H1 (cell line): Measurements from ENCODE around the gene AHNAK2. TPM values are rescaled to one million over a fixed set of nuclear protein-coding genes. Genes with fewer than 3 reads are reported as not detected.
A peak's percentile ranks its signal among the peaks of the same experiment; 100 is the strongest.

Experiments used
- CTCF ChIA-PET: fragments of 300-600 bp; sonication (Branson Sonifier 250); formaldehyde crosslinking; loops from one replicate; lab custom pipeline; 2021; ENCODE audit not compliant: partially characterized antibody; lab: Charles Lee
- POLR2A ChIA-PET: fragments of 300-600 bp; sonication (Branson Sonifier 250); formaldehyde crosslinking; loops from one replicate; lab custom pipeline; 2021; ENCODE audit warnings: inconsistent platforms; ENCODE audit not compliant: partially characterized antibody; lab: Charles Lee
- DNase-seq, 2 experiments: peaks; one replicate each; pipeline versions ENCODE4 v3.0.0 to v3.0.0-alpha.2; 2010 to 2022; ENCODE audit warnings: low spot score in 2 of 2, low read depth in 1 of 2, mixed read lengths in 1 of 2
- FAIRE-seq: peaks from 2 replicates; lab custom pipeline; 2011; peaks lifted over from hg19 to GRCh38; lab: Jason Lieb, UNC
- H2AFZ ChIP-seq: 2 replicates; pipeline ENCODE4 v1.8.1; 2012; ENCODE audit warnings: low read length, inconsistent platforms
- H2AK5ac ChIP-seq: 2 replicates; pipeline ENCODE4 v1.6.1; 2013; ENCODE audit warnings: low read depth, low read length
- H2BK120ac ChIP-seq: replicated peaks from 2 replicates; pipeline ENCODE3; 2013; ENCODE audit warnings: low read depth, low read length, inconsistent platforms
- H2BK12ac ChIP-seq: 2 replicates; pipeline ENCODE4 v1.6.1; 2013; ENCODE audit warnings: low read depth, low read length
- H2BK15ac ChIP-seq: 2 replicates; pipeline ENCODE4 v1.6.1; 2013; ENCODE audit warnings: low read length
- H2BK20ac ChIP-seq: 2 replicates; pipeline ENCODE4 v1.6.1; 2013; ENCODE audit warnings: low read length
- H2BK5ac ChIP-seq: 2 replicates; pipeline ENCODE4 v1.6.1; 2013; ENCODE audit warnings: low read depth, low read length
- H3K14ac ChIP-seq: 2 replicates; pipeline ENCODE4 v1.6.1; 2013; ENCODE audit warnings: inconsistent platforms; ENCODE audit not compliant: insufficient read length
- H3K18ac ChIP-seq: 2 replicates; pipeline ENCODE4 v1.6.1; 2013; ENCODE audit warnings: low read length; ENCODE audit errors: extremely low read depth
- H3K23ac ChIP-seq: 2 replicates; pipeline ENCODE4 v1.6.1; 2013; ENCODE audit warnings: inconsistent platforms; ENCODE audit not compliant: insufficient read length
- H3K23me2 ChIP-seq: 2 replicates; pipeline ENCODE4 v1.6.1; 2013; ENCODE audit warnings: low read depth, low read length
- H3K27ac ChIP-seq: 2 replicates; pipeline ENCODE4 v1.6.1; 2011; ENCODE audit warnings: low read depth, low read length, inconsistent platforms
- H3K27me3 ChIP-seq, 4 experiments: replicated peaks in 1 of 4; 1 replicate in 1 of 4; 2 replicates in 3 of 4; pipeline versions ENCODE4 v1.6.1 to v1.8.1; 2011 to 2013; ENCODE audit warnings: low read length in 3 of 4, mild to moderate bottlenecking in 3 of 4, inconsistent platforms in 2 of 4, mixed read lengths in 2 of 4, moderate library complexity in 1 of 4; ENCODE audit not compliant: control insufficient read depth in 3 of 4, insufficient read depth in 3 of 4; ENCODE audit errors: extremely low read depth in 1 of 4
- H3K36me3 ChIP-seq, 4 experiments: 2 replicates each; pipeline versions ENCODE4 v1.6.1 to v1.8.1; 2011 to 2013; ENCODE audit warnings: mild to moderate bottlenecking in 4 of 4, low read length in 3 of 4, moderate library complexity in 2 of 4, control low read depth in 1 of 4, inconsistent platforms in 1 of 4; ENCODE audit not compliant: insufficient read depth in 4 of 4, control insufficient read depth in 2 of 4
- H3K4ac ChIP-seq: replicated peaks from 2 replicates; pipeline ENCODE3; 2013; ENCODE audit warnings: low read length, low read depth, mixed read lengths, inconsistent platforms; ENCODE audit not compliant: insufficient read length
- H3K4me1 ChIP-seq, 4 experiments: replicated peaks in 1 of 4; 1 replicate in 1 of 4; 2 replicates in 3 of 4; pipeline versions ENCODE4 v1.6.1 to v1.8.1; 2011 to 2013; ENCODE audit warnings: low read length in 3 of 4, inconsistent platforms in 2 of 4, mixed read lengths in 1 of 4; ENCODE audit not compliant: insufficient read depth in 4 of 4, control insufficient read depth in 3 of 4
- H3K4me2 ChIP-seq, 2 experiments: 2 replicates each; pipeline versions ENCODE4 v1.6.1 to v1.8.1; 2011 to 2013; ENCODE audit warnings: low read depth in 2 of 2, low read length in 2 of 2, control low read depth in 1 of 2, inconsistent platforms in 1 of 2, mild to moderate bottlenecking in 1 of 2; ENCODE audit not compliant: insufficient read depth in 1 of 2
- H3K4me3 ChIP-seq, 4 experiments: fragments of 200-600, 300-600 bp in 1 of 4; sonication (generic), shearing (Covaris generic), sonication (Bioruptor Twin) in 1 of 4; 2 replicates each; pipeline versions ENCODE4 v1.5.1 to v1.8.1; 2011 to 2016; ENCODE audit warnings: low read length in 4 of 4, low read depth in 3 of 4, control low read depth in 2 of 4, inconsistent platforms in 2 of 4, mild to moderate bottlenecking in 2 of 4, mixed read lengths in 1 of 4, moderate library complexity in 1 of 4; ENCODE audit not compliant: insufficient read depth in 2 of 4; ENCODE audit errors: extremely low read depth in 1 of 4
- H3K56ac ChIP-seq: replicated peaks from 2 replicates; pipeline ENCODE3; 2013; ENCODE audit warnings: low read depth, mild to moderate bottlenecking, mixed read lengths, low read length, inconsistent platforms; ENCODE audit not compliant: insufficient read length
- H3K79me1 ChIP-seq: 2 replicates; pipeline ENCODE4 v1.6.1; 2013; ENCODE audit warnings: low read depth, low read length, control low read depth
- H3K79me2 ChIP-seq, 2 experiments: 2 replicates each; pipeline versions ENCODE4 v1.6.1 to v1.8.1; 2012 to 2013; ENCODE audit warnings: low read length in 2 of 2, mild to moderate bottlenecking in 2 of 2, inconsistent platforms in 1 of 2; ENCODE audit not compliant: insufficient read depth in 2 of 2, control insufficient read depth in 1 of 2
- H3K9ac ChIP-seq, 4 experiments: replicated peaks in 1 of 4; 1 replicate in 1 of 4; 2 replicates in 3 of 4; pipeline versions ENCODE4 v1.6.1 to v1.8.1; 2011 to 2013; ENCODE audit warnings: low read depth in 3 of 4, low read length in 3 of 4, control low read depth in 2 of 4, mild to moderate bottlenecking in 2 of 4, moderate library complexity in 2 of 4, inconsistent platforms in 1 of 4; ENCODE audit errors: extremely low read depth in 1 of 4
- H3K9me3 ChIP-seq, 2 experiments: 2 replicates each; pipeline versions ENCODE4 v1.6.1 to v1.8.1; 2012 to 2013; ENCODE audit warnings: mild to moderate bottlenecking in 2 of 2, moderate library complexity in 2 of 2, control low read depth in 1 of 2, inconsistent platforms in 1 of 2, low read depth in 1 of 2, low read length in 1 of 2, mixed read lengths in 1 of 2; ENCODE audit not compliant: insufficient read depth in 2 of 2
- H4K20me1 ChIP-seq, 2 experiments: replicated peaks in 1 of 2; 2 replicates each; pipeline versions ENCODE3 to v1.8.1; 2011 to 2013; ENCODE audit warnings: inconsistent platforms in 2 of 2, low read length in 2 of 2, mild to moderate bottlenecking in 1 of 2; ENCODE audit not compliant: insufficient read depth in 2 of 2, control insufficient read depth in 1 of 2
- H4K5ac ChIP-seq: 2 replicates; pipeline ENCODE4 v1.6.1; 2013; ENCODE audit warnings: low read length, low read depth, mixed read lengths, inconsistent platforms; ENCODE audit not compliant: insufficient read length
- H4K8ac ChIP-seq: 2 replicates; pipeline ENCODE4 v1.8.0; 2013; ENCODE audit warnings: mild to moderate bottlenecking, moderate library complexity, low read length, inconsistent platforms; ENCODE audit not compliant: insufficient read depth; ENCODE audit errors: extremely low read depth
- H4K91ac ChIP-seq: replicated peaks from 2 replicates; pipeline ENCODE3; 2013; ENCODE audit warnings: low read length, mixed read lengths, inconsistent platforms; ENCODE audit not compliant: insufficient read length
- ATF3 ChIP-seq: IDR thresholded peaks from 2 replicates; pipeline ENCODE4 v1.6.1; 2011; ENCODE audit warnings: low read depth, mild to moderate bottlenecking, low read length; ENCODE audit not compliant: insufficient read depth
- KDM5A ChIP-seq: fragments of 200-600 bp; IDR thresholded peaks from 2 replicates; pipeline ENCODE4 v1.7.1; 2012; ENCODE audit warnings: mild to moderate bottlenecking, low read length, inconsistent platforms, mixed read lengths
- RBBP5 ChIP-seq: IDR thresholded peaks from 2 replicates; pipeline ENCODE4 v1.7.1; 2012; ENCODE audit warnings: low read depth, mild to moderate bottlenecking, inconsistent platforms, low read length, moderate library complexity, borderline replicate concordance
- RFX5 ChIP-seq: IDR thresholded peaks from 2 replicates; pipeline ENCODE4 v1.6.1; 2011; ENCODE audit warnings: low read depth, low read length, improper control_type of control experiment, borderline replicate concordance
- SAP30 ChIP-seq: fragments of 300-600 bp; sonication (generic); IDR thresholded peaks from 2 replicates; pipeline ENCODE4 v1.7.1; 2012; ENCODE audit warnings: low read length, moderate library complexity, mild to moderate bottlenecking, inconsistent platforms; ENCODE audit not compliant: insufficient read depth, insufficient replicate concordance
- SIX5 ChIP-seq: IDR thresholded peaks from 2 replicates; pipeline ENCODE4 v1.6.1; 2011; ENCODE audit warnings: mild to moderate bottlenecking, low read depth, low read length
- SP4 ChIP-seq: IDR thresholded peaks from 2 replicates; pipeline ENCODE4 v1.6.1; 2012; ENCODE audit warnings: low read length, inconsistent platforms
- TAF1 ChIP-seq: IDR thresholded peaks from 2 replicates; pipeline ENCODE4 v1.6.1; 2011; ENCODE audit warnings: mild to moderate bottlenecking, low read depth, low read length
- TEAD4 ChIP-seq: IDR thresholded peaks from 2 replicates; pipeline ENCODE4 v1.6.1; 2012; ENCODE audit warnings: low read depth, low read length, inconsistent platforms, mixed read lengths
- WGBS, 2 experiments: shearing (Covaris generic) in 1 of 2; methylation state at CpG; one replicate each; pipeline versions ENCODE4 v1.1.6 to v1.1.7; 2013 to 2015; ENCODE audit warnings: low lambda C conversion rate in 2 of 2, mixed read lengths in 2 of 2, inconsistent platforms in 1 of 2, low coverage in 1 of 2, missing lambda C conversion rate in 1 of 2; ENCODE audit not compliant: insufficient replicate concordance in 2 of 2, insufficient coverage in 1 of 2, insufficient read length in 1 of 2; ENCODE audit errors: extremely low coverage in 1 of 2, missing lambda C conversion rate in 1 of 2; 5-methylcytosine and 5-hydroxymethylcytosine counted together
- polyA plus RNA-seq, 7 experiments: library from polyadenylated mRNA; depleted of rRNA in 3 of 7; stranded (reverse) in 5 of 7; unstranded in 2 of 7; fragments of >200 nt in 5 of 7; fragments of 200-250 nt in 2 of 7; gene quantifications; 1 replicate in 5 of 7; 2 replicates in 1 of 7; 4 replicates in 1 of 7; pipeline versions ENCODE4 v1.2.1 to v1.2.3, GENCODE V29; 2011 to 2013; ENCODE audit warnings: missing spikeins in 2 of 7, mixed read lengths in 2 of 7
- total RNA-seq: library from RNA; stranded (reverse); fragmentation: NEBNext Ultra II Directional; extraction: Animal tissue kit (Norgen Biotek cat#: 25700); gene quantifications from 2 replicates; pipeline ENCODE4 v1.2.1, GENCODE V29; 2021

AHNAK2 gene
- total and polyA plus RNA-seq, 2 of the 8 experiments (the other 6 are each of a cell fraction or from before 2014, with no cell fraction given) = 0.95 to 2.0 TPM

GRCh38 chr14:104953896-104954656, 24.1 kb downstream of the AHNAK2 start:
- H3K56ac ChIP-seq = no peak overlapping the region
- H2AFZ ChIP-seq = no peak overlapping the region
- no peaks in the 10 kb centered on the region for H3K79me2 ChIP-seq
- no peak overlapping the region for H2BK15ac ChIP-seq
- WGBS, 2 experiments = 86% methylated on average over 25 of the region's 26 CpGs; no CpG with 5 or more reads in 1 of the 2 experiments
- H3K9ac ChIP-seq = no peak overlapping the region
- H3K18ac ChIP-seq = no peak overlapping the region
- H2BK12ac ChIP-seq = no peak overlapping the region
- CTCF ChIA-PET = interaction anchor here (1.3 to 1.5 kb wide), 3 partner anchors 11 to 92 kb away, joined by 3 to 7 read pairs (median 6); no protein-coding TSS in a partner anchor
- peaks cover 0 to 26% of the 10 kb centered on the region in 2 experiments; a peak in 1 of 4 replicates for H3K9me3 ChIP-seq
- H3K23ac ChIP-seq = no peak overlapping the region
- H3K27ac ChIP-seq = no peak overlapping the region
- peak overlapping the region; percentile 5; the same call in 1 of the 2 replicates for H4K8ac ChIP-seq
- no peaks in the 10 kb centered on the region for H3K27me3 ChIP-seq
- no peak overlapping the region for H4K5ac ChIP-seq
- FAIRE-seq (no peak), DNase-seq (no peak)
- H3K4ac ChIP-seq = no peak overlapping the region
- no peak overlapping the region for H2BK20ac ChIP-seq
- H3K23me2 ChIP-seq = no peaks in the 10 kb centered on the region
- no peak overlapping the region for H4K91ac ChIP-seq
- H4K20me1 ChIP-seq = no peaks in the 10 kb centered on the region
- H2AK5ac ChIP-seq = no peak overlapping the region
- no peaks in the 10 kb centered on the region for H3K4me1 ChIP-seq
- H3K14ac ChIP-seq = no peak overlapping the region
- no peaks in the 10 kb centered on the region for H3K36me3 ChIP-seq
- no peaks in the 10 kb centered on the region for H3K79me1 ChIP-seq
- POLR2A ChIA-PET = interaction anchor here (1.3 kb wide), 1 partner anchor 61 kb away, joined by 3 read pairs; no protein-coding TSS in a partner anchor
- no peak overlapping the region for H2BK120ac ChIP-seq
- no peak overlapping the region for H3K4me2 ChIP-seq
- H2BK5ac ChIP-seq = no peak overlapping the region
- no peak overlapping the region for H3K4me3 ChIP-seq
- TF ChIP-seq RBBP5 (no peak), SAP30 (no peak), SIX5 (no peak), SP4 (no peak), RFX5 (no peak), ATF3 (no peak), KDM5A (no peak), TEAD4 (no peak), TAF1 (no peak)
